WTC11 (cell line): ENCODE measurements around the gene RNF150. TPM values are rescaled to one million over a fixed set of nuclear protein-coding genes. Genes with fewer than 3 reads are reported as not detected.
"Not testable (repeated sequence)": the region's sequence is repeated elsewhere in the genome, so short reads cannot be mapped to it uniquely, and the experiment has no call there.

Experiments
- ATAC-seq: fragments of 200-7000 bp; cut with Tn5 transposase; 2 replicates; pipeline ENCODE4 v1.10.0; 2021; ENCODE audit warnings: mild to moderate bottlenecking, moderate library complexity
- CTCF ChIA-PET: fragments of 300-600 bp; sonication (Branson Sonifier 250); formaldehyde crosslinking; loops from one replicate; lab custom pipeline; 2021; ENCODE audit warnings: antibody characterized with exemption; lab: Charles Lee
- POLR2A ChIA-PET: fragments of 350-600 bp; sonication (Branson Sonifier 250); formaldehyde crosslinking; loops from one replicate; lab custom pipeline; 2021; ENCODE audit warnings: antibody characterized with exemption; lab: Charles Lee
- DNase-seq: peaks from one replicate; pipeline ENCODE4 v3.0.0; 2021; ENCODE audit warnings: low spot score
- H3K27ac Mint-ChIP-seq: 2 replicates; pipeline ENCODE4 v1.8.0; 2021; ENCODE audit warnings: mixed read lengths
- H3K27me3 Mint-ChIP-seq: 2 replicates; pipeline ENCODE4 v1.8.0; 2021; ENCODE audit warnings: low read depth, mild to moderate bottlenecking, moderate library complexity, mixed read lengths
- H3K36me3 Mint-ChIP-seq: 2 replicates; pipeline ENCODE4 v1.8.0; 2021; ENCODE audit warnings: mixed read lengths
- H3K4me1 Mint-ChIP-seq: 2 replicates; pipeline ENCODE4 v1.8.0; 2022; ENCODE audit warnings: mixed read lengths
- H3K4me3 Mint-ChIP-seq: 2 replicates; pipeline ENCODE4 v1.8.0; 2021; ENCODE audit warnings: mild to moderate bottlenecking, moderate library complexity, mixed read lengths
- H3K9me3 Mint-ChIP-seq: 2 replicates; pipeline ENCODE4 v1.8.0; 2021; ENCODE audit warnings: mixed read lengths
- ELF4 ChIP-seq: sonication (generic); formaldehyde crosslinking; IDR thresholded peaks from 2 replicates; pipeline ENCODE4 v1.8.1; 2022; ENCODE audit warnings: low read depth, mild to moderate bottlenecking, moderate library complexity, missing genetic modification reagents
- EMX1 ChIP-seq: fragments of 250-450 bp; sonication (Bioruptor Pico); IDR thresholded peaks from 2 replicates; pipeline ENCODE4 v1.8.0; 2021; ENCODE audit warnings: mild to moderate bottlenecking
- FOXK1 ChIP-seq: sonication (generic); formaldehyde crosslinking; IDR thresholded peaks from 2 replicates; pipeline ENCODE4 v1.8.0; 2022; ENCODE audit warnings: mild to moderate bottlenecking, moderate library complexity, missing genetic modification reagents
- JAZF1 ChIP-seq: fragments of 250-450 bp; sonication (Bioruptor Pico); IDR thresholded peaks from 2 replicates; pipeline ENCODE4 v1.9.0; 2021; ENCODE audit warnings: moderate library complexity, mild to moderate bottlenecking, inconsistent platforms
- MXD4 ChIP-seq: fragments of 250-450 bp; sonication (Bioruptor Pico); IDR thresholded peaks from 2 replicates; pipeline ENCODE4 v1.8.0; 2021; ENCODE audit warnings: mild to moderate bottlenecking, moderate library complexity, borderline replicate concordance
- NFE2L1 ChIP-seq: sonication (generic); formaldehyde crosslinking; IDR thresholded peaks from 2 replicates; pipeline ENCODE4 v1.8.1; 2023; ENCODE audit warnings: missing genetic modification reagents
- NFYB ChIP-seq: sonication (generic); formaldehyde crosslinking; conservative IDR thresholded peaks from 2 replicates; pipeline ENCODE4 v1.8.0; 2022; ENCODE audit warnings: low read depth, missing genetic modification reagents
- NR1H2 ChIP-seq: sonication (generic); formaldehyde crosslinking; IDR thresholded peaks from 2 replicates; pipeline ENCODE4 v1.9.0; 2021; ENCODE audit warnings: mild to moderate bottlenecking, moderate library complexity, missing genetic modification reagents
- OVOL2 ChIP-seq: fragments of 250-450 bp; sonication (Bioruptor Pico); IDR thresholded peaks from 2 replicates; pipeline ENCODE4 v1.9.0; 2021; ENCODE audit warnings: mild to moderate bottlenecking, borderline replicate concordance
- PRRX2 ChIP-seq: fragments of 250-450 bp; sonication (Bioruptor Pico); IDR thresholded peaks from 2 replicates; pipeline ENCODE4 v1.8.0; 2021; ENCODE audit warnings: mild to moderate bottlenecking
- RELA ChIP-seq: sonication (generic); formaldehyde crosslinking; IDR thresholded peaks from 2 replicates; pipeline ENCODE4 v1.8.1; 2022; ENCODE audit warnings: missing genetic modification reagents, mild to moderate bottlenecking, borderline replicate concordance
- SP1 ChIP-seq: sonication (generic); formaldehyde crosslinking; conservative IDR thresholded peaks from 2 replicates; pipeline ENCODE4 v1.8.1; 2022; ENCODE audit warnings: missing genetic modification reagents
- TP53 ChIP-seq: sonication (generic); formaldehyde crosslinking; IDR thresholded peaks from 2 replicates; pipeline ENCODE4 v1.8.1; 2023; ENCODE audit warnings: mild to moderate bottlenecking, missing genetic modification reagents
- ZBTB21 ChIP-seq: sonication (generic); formaldehyde crosslinking; IDR thresholded peaks from 2 replicates; pipeline ENCODE4 v1.8.1; 2023; ENCODE audit warnings: mild to moderate bottlenecking, missing genetic modification reagents, borderline replicate concordance
- ZNF219 ChIP-seq: sonication (generic); formaldehyde crosslinking; IDR thresholded peaks from 2 replicates; pipeline ENCODE4 v1.8.0; 2023; ENCODE audit warnings: missing genetic modification reagents, mild to moderate bottlenecking, borderline replicate concordance
- ZNF232 ChIP-seq: sonication (generic); formaldehyde crosslinking; IDR thresholded peaks from 2 replicates; pipeline ENCODE4 v1.8.0; 2022; ENCODE audit warnings: mild to moderate bottlenecking, missing genetic modification reagents
- ZNF671 ChIP-seq: fragments of 250-450 bp; sonication (Bioruptor Pico); IDR thresholded peaks from 2 replicates; pipeline ENCODE4 v1.8.0; 2021; ENCODE audit warnings: mild to moderate bottlenecking
- total RNA-seq: library from RNA; stranded (reverse); gene quantifications from 3 replicates; pipeline ENCODE4 v1.2.3, GENCODE V29; 2021
- TF ChIP-seq, protein P1 (sequence below): sonication (generic); formaldehyde crosslinking; IDR thresholded peaks from 2 replicates; pipeline ENCODE4 v1.8.1; 2022; ENCODE audit warnings: mild to moderate bottlenecking, moderate library complexity, missing genetic modification reagents
- TF ChIP-seq, protein P2 (sequence below): sonication (generic); formaldehyde crosslinking; IDR thresholded peaks from 2 replicates; pipeline ENCODE4 v1.8.1; 2023; ENCODE audit warnings: mild to moderate bottlenecking, missing genetic modification reagents, borderline replicate concordance
- TF ChIP-seq, protein P3 (sequence below): sonication (generic); formaldehyde crosslinking; IDR thresholded peaks from 2 replicates; pipeline ENCODE4 v1.8.0; 2022; ENCODE audit warnings: mild to moderate bottlenecking, missing genetic modification reagents
- TF ChIP-seq, protein P4 (sequence below): sonication (generic); formaldehyde crosslinking; IDR thresholded peaks from 2 replicates; pipeline ENCODE4 v1.8.0; 2023; ENCODE audit warnings: mild to moderate bottlenecking, missing genetic modification reagents
- TF ChIP-seq, protein P5 (sequence below): sonication (generic); formaldehyde crosslinking; IDR thresholded peaks from 2 replicates; pipeline ENCODE4 v1.8.1; 2023; ENCODE audit warnings: mild to moderate bottlenecking, missing genetic modification reagents

Gene RNF150
- total RNA-seq, 1 experiment from 2014 or later: 5.9 TPM

DNA sequence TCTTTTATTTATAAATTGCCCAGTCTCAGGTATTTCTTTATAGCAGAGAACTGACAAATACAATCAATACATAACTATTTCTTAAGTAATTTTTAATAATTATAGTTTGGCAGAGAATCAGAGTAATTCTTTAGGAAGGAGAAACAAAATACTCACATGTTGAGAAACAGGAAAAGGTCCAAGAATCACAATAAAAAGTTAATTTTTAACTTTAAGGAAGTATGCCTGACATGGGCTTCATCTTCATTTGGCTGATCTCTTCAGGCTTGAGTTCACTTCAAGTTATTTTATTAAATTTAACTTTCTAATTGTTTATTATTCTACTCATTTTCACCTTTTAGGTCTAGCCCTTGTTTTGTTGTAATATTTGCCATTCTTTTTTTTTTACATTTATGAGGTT lies 36.1 kb upstream of the RNF150 start:
- Mint-ChIP-seq H3K4me1 (no peaks in the 10 kb centered on the region), H3K27ac (no peak overlapping the region), H3K4me3 (no peak overlapping the region), H3K36me3 (no peaks in the 10 kb centered on the region), H3K9me3 (no peaks in the 10 kb centered on the region; the same call in none of the 2 replicates), H3K27me3 (peaks cover 20% of the 10 kb centered on the region)
- TF ChIP-seq ELF4 (CRISPR knock-in tag) (no peak), FOXK1 (no peak), EMX1 (CRISPR knock-in tag) (no peak)
- DNase-seq (no peak), ATAC-seq (no peak)
- ChIA-PET CTCF (no interaction called here), POLR2A (no interaction called here)

DNA sequence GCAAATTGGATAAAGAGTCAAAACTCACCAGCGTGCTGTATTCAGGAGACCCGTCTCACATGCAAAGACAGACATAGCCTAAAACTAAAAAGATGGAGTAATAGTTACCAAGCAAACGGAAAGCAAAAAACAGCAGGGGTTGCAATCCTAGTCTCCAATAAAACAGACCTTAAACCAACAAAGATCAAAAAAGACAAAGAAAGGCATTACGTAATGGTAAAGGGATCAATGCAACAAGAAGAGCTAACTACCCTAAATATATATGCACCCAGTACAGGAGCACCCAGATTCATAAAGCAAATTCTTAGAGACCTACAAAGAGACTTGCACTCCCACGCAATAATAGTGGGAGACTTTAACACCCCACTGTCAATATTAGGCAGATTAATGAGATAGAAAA lies 31.7 kb upstream of the RNF150 start:
- DNase-seq, H3K4me3 Mint-ChIP-seq, H3K27ac Mint-ChIP-seq, H3K4me1 Mint-ChIP-seq, POLR2A ChIA-PET, CTCF ChIA-PET, H3K36me3 Mint-ChIP-seq, ATAC-seq: not testable (repeated sequence)
- H3K27me3 Mint-ChIP-seq: peaks cover 34% of the 10 kb centered on the region
- peaks cover 17% of the 10 kb centered on the region for H3K9me3 Mint-ChIP-seq

DNA sequence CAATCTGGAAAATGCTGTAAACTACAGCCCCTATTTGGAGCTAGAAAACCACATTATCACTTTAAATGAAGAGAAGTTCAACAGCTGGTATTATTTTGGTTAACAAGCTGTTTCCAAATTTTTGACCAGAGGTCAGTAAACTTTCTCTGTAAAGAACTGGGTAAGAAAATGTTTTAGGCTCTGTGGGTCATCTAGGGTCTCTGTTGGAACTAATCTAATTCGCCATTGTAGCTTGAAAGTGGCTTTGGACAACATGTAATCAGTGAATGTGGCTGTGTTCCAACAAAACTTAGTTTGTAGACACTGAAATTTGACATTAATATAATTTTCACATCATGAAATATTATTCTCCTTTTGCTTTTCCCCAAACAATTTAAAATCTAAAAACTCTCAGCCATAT lies 25.8 kb upstream of the RNF150 start:
- Mint-ChIP-seq H3K27ac (no peak overlapping the region), H3K4me1 (0 out of 2 replicates have a peak, but pooled peaks cover 3% of the 10 kb centered on the region), H3K9me3 (peaks cover 17% of the 10 kb centered on the region), H3K36me3 (0 out of 2 replicates have a peak, but pooled peaks cover 4% of the 10 kb centered on the region), H3K4me3 (no peak overlapping the region), H3K27me3 (peaks cover 12% of the 10 kb centered on the region)
- no peak for DNase-seq
- ChIA-PET CTCF (interaction anchor here (0.8 to 1.0 kb wide), 2 partner anchors 148 to 204 kb away, joined by 3 read pairs; no protein-coding TSS in a partner anchor), POLR2A (no interaction called here)
- no peak for ATAC-seq
- TF ChIP-seq NFYB (no peak), MXD4 (CRISPR knock-in tag) (no peak), ZNF232 (CRISPR knock-in tag) (no peak), ZBTB21 (CRISPR knock-in tag) (no peak), NR1H2 (CRISPR knock-in tag) (no peak), NFE2L1 (CRISPR knock-in tag) (no peak), TP53 (CRISPR knock-in tag) (no peak), OVOL2 (no peak), JAZF1 (no peak), PRRX2 (no peak), EMX1 (CRISPR knock-in tag) (no peak), ZNF671 (no peak), ZNF219 (CRISPR knock-in tag) (no peak), SP1 (no peak), RELA (CRISPR knock-in tag) (no peak)
- TF ChIP-seq, protein P1, sequence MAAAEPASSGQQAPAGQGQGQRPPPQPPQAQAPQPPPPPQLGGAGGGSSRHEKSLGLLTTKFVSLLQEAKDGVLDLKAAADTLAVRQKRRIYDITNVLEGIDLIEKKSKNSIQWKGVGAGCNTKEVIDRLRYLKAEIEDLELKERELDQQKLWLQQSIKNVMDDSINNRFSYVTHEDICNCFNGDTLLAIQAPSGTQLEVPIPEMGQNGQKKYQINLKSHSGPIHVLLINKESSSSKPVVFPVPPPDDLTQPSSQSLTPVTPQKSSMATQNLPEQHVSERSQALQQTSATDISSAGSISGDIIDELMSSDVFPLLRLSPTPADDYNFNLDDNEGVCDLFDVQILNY (CRISPR knock-in tag): no peak
- TF ChIP-seq, protein P2, sequence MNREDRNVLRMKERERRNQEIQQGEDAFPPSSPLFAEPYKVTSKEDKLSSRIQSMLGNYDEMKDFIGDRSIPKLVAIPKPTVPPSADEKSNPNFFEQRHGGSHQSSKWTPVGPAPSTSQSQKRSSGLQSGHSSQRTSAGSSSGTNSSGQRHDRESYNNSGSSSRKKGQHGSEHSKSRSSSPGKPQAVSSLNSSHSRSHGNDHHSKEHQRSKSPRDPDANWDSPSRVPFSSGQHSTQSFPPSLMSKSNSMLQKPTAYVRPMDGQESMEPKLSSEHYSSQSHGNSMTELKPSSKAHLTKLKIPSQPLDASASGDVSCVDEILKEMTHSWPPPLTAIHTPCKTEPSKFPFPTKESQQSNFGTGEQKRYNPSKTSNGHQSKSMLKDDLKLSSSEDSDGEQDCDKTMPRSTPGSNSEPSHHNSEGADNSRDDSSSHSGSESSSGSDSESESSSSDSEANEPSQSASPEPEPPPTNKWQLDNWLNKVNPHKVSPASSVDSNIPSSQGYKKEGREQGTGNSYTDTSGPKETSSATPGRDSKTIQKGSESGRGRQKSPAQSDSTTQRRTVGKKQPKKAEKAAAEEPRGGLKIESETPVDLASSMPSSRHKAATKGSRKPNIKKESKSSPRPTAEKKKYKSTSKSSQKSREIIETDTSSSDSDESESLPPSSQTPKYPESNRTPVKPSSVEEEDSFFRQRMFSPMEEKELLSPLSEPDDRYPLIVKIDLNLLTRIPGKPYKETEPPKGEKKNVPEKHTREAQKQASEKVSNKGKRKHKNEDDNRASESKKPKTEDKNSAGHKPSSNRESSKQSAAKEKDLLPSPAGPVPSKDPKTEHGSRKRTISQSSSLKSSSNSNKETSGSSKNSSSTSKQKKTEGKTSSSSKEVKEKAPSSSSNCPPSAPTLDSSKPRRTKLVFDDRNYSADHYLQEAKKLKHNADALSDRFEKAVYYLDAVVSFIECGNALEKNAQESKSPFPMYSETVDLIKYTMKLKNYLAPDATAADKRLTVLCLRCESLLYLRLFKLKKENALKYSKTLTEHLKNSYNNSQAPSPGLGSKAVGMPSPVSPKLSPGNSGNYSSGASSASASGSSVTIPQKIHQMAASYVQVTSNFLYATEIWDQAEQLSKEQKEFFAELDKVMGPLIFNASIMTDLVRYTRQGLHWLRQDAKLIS: no peak
- TF ChIP-seq, protein P3, sequence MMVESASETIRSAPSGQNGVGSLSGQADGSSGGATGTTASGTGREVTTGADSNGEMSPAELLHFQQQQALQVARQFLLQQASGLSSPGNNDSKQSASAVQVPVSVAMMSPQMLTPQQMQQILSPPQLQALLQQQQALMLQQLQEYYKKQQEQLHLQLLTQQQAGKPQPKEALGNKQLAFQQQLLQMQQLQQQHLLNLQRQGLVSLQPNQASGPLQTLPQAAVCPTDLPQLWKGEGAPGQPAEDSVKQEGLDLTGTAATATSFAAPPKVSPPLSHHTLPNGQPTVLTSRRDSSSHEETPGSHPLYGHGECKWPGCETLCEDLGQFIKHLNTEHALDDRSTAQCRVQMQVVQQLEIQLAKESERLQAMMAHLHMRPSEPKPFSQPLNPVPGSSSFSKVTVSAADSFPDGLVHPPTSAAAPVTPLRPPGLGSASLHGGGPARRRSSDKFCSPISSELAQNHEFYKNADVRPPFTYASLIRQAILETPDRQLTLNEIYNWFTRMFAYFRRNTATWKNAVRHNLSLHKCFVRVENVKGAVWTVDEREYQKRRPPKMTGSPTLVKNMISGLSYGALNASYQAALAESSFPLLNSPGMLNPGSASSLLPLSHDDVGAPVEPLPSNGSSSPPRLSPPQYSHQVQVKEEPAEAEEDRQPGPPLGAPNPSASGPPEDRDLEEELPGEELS (CRISPR knock-in tag): no peak
- TF ChIP-seq, protein P4, sequence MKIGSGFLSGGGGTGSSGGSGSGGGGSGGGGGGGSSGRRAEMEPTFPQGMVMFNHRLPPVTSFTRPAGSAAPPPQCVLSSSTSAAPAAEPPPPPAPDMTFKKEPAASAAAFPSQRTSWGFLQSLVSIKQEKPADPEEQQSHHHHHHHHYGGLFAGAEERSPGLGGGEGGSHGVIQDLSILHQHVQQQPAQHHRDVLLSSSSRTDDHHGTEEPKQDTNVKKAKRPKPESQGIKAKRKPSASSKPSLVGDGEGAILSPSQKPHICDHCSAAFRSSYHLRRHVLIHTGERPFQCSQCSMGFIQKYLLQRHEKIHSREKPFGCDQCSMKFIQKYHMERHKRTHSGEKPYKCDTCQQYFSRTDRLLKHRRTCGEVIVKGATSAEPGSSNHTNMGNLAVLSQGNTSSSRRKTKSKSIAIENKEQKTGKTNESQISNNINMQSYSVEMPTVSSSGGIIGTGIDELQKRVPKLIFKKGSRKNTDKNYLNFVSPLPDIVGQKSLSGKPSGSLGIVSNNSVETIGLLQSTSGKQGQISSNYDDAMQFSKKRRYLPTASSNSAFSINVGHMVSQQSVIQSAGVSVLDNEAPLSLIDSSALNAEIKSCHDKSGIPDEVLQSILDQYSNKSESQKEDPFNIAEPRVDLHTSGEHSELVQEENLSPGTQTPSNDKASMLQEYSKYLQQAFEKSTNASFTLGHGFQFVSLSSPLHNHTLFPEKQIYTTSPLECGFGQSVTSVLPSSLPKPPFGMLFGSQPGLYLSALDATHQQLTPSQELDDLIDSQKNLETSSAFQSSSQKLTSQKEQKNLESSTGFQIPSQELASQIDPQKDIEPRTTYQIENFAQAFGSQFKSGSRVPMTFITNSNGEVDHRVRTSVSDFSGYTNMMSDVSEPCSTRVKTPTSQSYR: no peak
- TF ChIP-seq, protein P5, sequence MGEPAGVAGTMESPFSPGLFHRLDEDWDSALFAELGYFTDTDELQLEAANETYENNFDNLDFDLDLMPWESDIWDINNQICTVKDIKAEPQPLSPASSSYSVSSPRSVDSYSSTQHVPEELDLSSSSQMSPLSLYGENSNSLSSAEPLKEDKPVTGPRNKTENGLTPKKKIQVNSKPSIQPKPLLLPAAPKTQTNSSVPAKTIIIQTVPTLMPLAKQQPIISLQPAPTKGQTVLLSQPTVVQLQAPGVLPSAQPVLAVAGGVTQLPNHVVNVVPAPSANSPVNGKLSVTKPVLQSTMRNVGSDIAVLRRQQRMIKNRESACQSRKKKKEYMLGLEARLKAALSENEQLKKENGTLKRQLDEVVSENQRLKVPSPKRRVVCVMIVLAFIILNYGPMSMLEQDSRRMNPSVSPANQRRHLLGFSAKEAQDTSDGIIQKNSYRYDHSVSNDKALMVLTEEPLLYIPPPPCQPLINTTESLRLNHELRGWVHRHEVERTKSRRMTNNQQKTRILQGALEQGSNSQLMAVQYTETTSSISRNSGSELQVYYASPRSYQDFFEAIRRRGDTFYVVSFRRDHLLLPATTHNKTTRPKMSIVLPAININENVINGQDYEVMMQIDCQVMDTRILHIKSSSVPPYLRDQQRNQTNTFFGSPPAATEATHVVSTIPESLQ (CRISPR knock-in tag): no peak
